Hepatocyte (in vitro differentiated cells): ENCODE measurements around the gene NGFR.

ENCODE experiments used
- CTCF ChIP-seq: fragments of 200-600 bp; sonication (generic); IDR thresholded peaks from 2 replicates; pipeline ENCODE4 v1.5.1; 2016; ENCODE audit warnings: antibody characterized with exemption, mild to moderate bottlenecking; ENCODE audit not compliant: poor library complexity
- EZH2 ChIP-seq: fragments of 200-600 bp; sonication (generic); IDR thresholded peaks from 2 replicates; pipeline ENCODE4 v1.6.1; 2016; ENCODE audit warnings: antibody characterized with exemption, mild to moderate bottlenecking, borderline replicate concordance

- TF ChIP-seq CTCF: no peak
- TF ChIP-seq EZH2: no peak
Measured at GRCh38 chr17:49454050-49454449, 41.0 kb upstream of the NGFR start.
